22Rv1 (cell line): ENCODE results near the gene ANTXR1.

Experiments used
- H3K27ac ChIP-seq: fragments of 450-650 bp; 2 replicates; pipeline ENCODE4 v1.5.1; 2017
- ZFX ChIP-seq: fragments of 450-650 bp; IDR thresholded peaks from 2 replicates; pipeline ENCODE4 v1.6.1; 2017; ENCODE audit warnings: antibody characterized with exemption, borderline replicate concordance
- TF ChIP-seq, protein P1 (sequence below): fragments of 450-650 bp; IDR thresholded peaks from 2 replicates; pipeline ENCODE4 v1.5.1; 2017; ENCODE audit warnings: mild to moderate bottlenecking

ANTXR1 gene

DNA sequence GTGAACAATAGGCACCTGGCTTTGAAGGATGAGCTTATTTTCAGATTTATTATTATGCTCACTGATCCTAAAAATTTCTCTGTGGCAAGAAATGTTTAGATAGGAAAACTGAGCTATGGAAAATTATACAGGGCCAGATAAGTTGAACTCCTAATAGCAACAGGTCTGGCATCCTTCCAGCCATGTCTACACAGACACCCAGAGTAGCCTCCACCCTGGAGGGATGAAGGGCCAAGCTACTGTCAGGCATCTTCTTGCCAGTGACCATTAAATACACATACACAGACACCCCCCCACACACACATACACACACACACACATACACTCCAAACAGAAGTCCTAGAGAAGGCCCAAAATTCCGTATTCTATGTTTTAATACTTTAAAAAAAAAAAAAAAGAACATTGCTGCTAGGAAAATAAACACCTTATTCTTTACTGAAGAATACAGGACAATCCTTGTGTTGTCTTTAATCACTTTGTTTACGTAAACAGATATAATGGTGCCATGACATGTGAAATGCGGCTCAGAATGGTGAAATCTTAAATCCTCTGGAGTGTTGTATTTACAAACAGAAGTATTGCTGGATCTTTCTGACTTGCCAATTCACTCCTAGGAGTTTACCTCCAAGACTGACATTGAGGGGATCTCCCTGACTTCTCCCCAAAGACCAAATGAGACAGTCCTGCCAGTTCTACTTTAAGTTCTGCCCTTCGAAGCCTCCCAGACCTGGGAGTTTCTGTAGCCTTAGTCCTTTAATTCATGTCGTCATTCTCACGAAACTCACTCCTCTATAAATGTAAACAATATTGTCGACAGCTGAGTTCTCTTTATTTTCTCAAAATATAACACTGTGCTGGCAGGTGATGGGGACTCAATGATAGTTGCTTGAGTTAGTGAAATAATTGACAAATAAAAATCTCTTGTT, 163.1 kb downstream of the ANTXR1 start:
- TF ChIP-seq ZFX, result no peak
- TF ChIP-seq, protein P1, sequence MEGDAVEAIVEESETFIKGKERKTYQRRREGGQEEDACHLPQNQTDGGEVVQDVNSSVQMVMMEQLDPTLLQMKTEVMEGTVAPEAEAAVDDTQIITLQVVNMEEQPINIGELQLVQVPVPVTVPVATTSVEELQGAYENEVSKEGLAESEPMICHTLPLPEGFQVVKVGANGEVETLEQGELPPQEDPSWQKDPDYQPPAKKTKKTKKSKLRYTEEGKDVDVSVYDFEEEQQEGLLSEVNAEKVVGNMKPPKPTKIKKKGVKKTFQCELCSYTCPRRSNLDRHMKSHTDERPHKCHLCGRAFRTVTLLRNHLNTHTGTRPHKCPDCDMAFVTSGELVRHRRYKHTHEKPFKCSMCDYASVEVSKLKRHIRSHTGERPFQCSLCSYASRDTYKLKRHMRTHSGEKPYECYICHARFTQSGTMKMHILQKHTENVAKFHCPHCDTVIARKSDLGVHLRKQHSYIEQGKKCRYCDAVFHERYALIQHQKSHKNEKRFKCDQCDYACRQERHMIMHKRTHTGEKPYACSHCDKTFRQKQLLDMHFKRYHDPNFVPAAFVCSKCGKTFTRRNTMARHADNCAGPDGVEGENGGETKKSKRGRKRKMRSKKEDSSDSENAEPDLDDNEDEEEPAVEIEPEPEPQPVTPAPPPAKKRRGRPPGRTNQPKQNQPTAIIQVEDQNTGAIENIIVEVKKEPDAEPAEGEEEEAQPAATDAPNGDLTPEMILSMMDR, result no peak
- H3K27ac ChIP-seq, result no peak overlapping the region

DNA sequence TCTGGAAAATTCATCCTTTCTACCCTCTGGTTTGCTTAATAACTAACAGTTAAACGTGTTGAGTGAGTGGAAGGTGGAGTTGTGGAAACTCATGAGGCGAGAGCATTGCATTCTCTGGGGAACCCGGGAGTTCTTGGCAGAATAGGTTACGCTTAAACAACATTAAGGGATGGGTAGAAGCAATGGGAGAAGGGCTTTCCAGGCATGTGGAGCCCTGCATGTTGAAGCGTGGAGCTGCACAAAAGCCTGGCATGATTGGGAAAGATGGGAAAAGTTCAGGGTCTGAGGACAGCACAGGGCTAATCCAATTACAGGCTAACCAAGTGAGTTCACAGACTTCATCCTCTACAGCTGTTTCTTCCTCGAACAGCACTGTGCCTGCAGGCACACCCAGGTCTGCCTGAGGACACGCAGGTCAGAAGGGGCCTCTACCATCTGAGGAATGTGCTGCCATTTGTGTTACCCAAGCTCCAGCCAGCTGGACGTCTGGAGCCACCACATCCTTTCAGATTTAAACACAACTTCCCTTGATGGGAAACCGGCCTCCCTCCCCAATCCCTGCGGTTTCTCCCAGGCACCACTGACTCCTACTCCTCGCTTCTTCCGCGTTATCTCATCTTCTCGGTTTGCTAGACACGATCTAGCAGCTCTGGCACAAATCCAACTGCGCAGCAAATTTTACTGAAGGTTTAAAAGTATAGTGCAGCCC, 164.2 kb downstream of the ANTXR1 start:
- H3K27ac ChIP-seq, result peak overlapping the region; percentile 68
- TF ChIP-seq, protein P1, result no peak
- no peak for TF ChIP-seq ZFX

DNA sequence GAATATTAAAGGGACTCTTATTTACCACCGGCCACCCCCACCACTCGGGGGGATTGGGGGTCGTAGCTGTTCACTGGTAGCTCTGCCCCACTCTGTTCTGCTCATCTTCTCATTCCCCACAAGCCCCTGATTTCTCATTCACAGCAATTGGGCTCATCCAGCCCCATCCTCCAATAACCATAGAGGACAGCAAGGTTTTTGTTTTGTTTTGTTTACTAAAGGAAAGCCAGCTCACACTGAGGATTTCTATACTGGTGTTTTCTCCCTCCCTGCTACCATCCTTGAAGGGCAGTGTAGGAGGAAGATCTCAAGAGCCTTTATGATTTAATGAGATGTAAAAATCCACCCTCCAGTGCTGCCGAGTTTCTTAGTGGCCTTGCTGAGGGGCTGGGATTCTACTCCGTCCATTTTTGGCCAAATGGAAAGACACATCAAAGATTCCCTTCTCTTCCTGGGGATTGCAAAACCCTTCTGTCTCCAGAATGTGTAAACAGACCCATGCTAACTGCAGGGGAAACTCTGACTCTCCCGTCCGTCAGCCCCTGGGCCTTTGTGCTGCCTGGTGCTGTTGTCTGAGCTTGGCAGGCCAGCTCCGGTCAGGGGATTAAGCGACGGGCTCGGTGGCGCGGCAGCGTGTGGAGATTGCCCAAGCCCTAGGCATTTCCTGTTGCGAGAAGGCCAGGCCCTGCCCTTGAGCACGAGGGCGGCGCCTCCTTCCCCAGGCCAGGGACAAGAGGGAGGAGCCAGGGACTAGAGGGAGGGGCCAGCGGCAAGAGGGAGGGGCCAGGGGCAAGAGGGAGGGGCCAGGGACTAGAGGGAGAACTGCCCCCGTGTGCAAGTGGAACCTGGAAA, 165.0 kb downstream of the ANTXR1 start:
- TF ChIP-seq, protein P1, result no peak
- TF ChIP-seq ZFX, result no peak
- peak overlapping the region; percentile 68 for H3K27ac ChIP-seq

DNA sequence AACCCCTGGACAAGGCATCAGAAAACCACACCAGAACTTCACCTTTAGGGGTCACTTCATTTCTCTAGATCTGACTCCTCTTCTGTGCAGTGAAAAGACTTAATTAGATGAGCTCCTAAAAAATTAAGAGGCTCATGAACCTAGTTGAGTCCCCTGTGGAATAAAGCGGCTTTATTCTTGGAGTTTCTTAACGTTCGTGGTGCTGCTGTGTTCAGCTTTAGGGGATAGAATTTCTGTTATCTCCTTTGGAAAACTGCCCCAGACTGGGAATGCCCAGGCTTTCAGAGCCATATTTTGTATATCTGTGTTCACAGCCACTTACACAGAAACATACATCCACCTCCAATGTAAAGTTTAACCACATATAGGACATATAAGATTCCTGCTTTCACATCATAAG, 165.8 kb downstream of the ANTXR1 start:
- TF ChIP-seq, protein P1, result no peak
- TF ChIP-seq ZFX, result no peak
- H3K27ac ChIP-seq, result no peak overlapping the region

DNA sequence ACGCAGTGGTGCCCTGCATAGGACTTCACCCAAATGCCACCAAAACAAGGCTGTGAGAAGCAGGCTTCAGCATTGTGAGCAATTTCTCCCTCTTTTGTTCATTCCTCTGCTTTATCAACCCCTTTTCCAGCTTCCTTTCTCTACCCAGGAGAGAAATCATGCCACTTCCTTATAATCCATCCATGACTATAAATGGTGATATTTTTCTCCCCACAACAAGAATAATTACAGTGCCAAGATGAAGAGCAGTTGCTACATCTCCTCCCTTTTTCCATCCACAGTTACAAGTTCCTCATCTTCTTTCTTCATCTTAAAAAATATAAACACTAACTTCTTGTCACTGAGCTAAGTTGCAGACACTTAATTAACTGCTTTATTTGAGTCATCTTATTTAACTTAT, 167.2 kb downstream of the ANTXR1 start:
- TF ChIP-seq, protein P1, result no peak
- no peak for TF ChIP-seq ZFX
- H3K27ac ChIP-seq, result no peak overlapping the region

DNA sequence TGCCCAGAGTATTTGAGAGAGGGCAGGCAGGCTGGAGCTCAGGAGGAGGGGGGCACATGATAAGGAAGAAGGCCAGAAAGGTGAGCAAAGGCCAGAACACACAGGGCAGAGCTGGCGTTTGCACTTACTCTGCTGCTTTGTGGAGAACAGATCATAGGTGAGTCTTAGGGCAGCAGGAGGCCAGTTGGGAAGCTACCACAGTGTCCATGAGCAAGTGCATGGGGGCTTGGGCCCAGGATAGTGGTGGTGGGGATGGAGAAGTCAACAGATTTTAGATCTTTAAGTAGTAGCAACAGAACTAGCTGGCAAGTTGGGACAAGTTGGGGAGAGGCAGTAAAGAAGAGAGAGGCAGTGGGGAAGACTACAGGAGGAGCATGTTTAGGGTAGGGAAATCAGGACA, 168.0 kb downstream of the ANTXR1 start:
- no peak overlapping the region for H3K27ac ChIP-seq
- TF ChIP-seq ZFX, result no peak
- TF ChIP-seq, protein P1, result no peak
